K562 (cell line): ENCODE results near the gene ZNF335. TPM values are rescaled to one million over a fixed set of nuclear protein-coding genes. Genes with fewer than 3 reads are reported as not detected.

Experiments
- AFF4 ChIP-seq: sonication (generic); formaldehyde crosslinking; IDR thresholded peaks from 2 replicates; pipeline ENCODE4 v1.8.0; 2023; ENCODE audit warnings: mild to moderate bottlenecking, missing genetic modification reagents
- BACH1 ChIP-seq: fragments of 200-800 bp; sonication (Bioruptor generic); IDR thresholded peaks from 2 replicates; pipeline ENCODE4 v1.6.1; 2016; ENCODE audit warnings: missing genetic modification characterization, missing compliant biosample characterization
- CBX3 ChIP-seq, 2 experiments: IDR thresholded peaks; 1 replicate in 1 of 2; 2 replicates in 1 of 2; pipeline ENCODE4 v1.6.1; 2012; ENCODE audit warnings: inconsistent platforms in 2 of 2, low read length in 2 of 2, borderline replicate concordance in 1 of 2, control low read depth in 1 of 2
- EP400 ChIP-seq: fragments of 450-650 bp; IDR thresholded peaks from 2 replicates; pipeline ENCODE4 v1.6.1; 2017; ENCODE audit warnings: antibody characterized with exemption, mild to moderate bottlenecking, moderate library complexity
- HNRNPUL1 ChIP-seq: fragments of 200-400 bp; formaldehyde crosslinking; IDR thresholded peaks from 2 replicates; pipeline ENCODE4 v1.6.1; 2017; ENCODE audit warnings: low read length
- IRF9 ChIP-seq: fragments of 450-650 bp; IDR thresholded peaks from 2 replicates; pipeline ENCODE4 v1.6.1; 2016; ENCODE audit warnings: missing biosample characterization, missing genetic modification characterization
- KAT7 ChIP-seq: sonication (generic); formaldehyde crosslinking; IDR thresholded peaks from 2 replicates; pipeline ENCODE4 v1.8.0; 2022; ENCODE audit warnings: missing genetic modification reagents, mild to moderate bottlenecking, borderline replicate concordance
- KDM2B ChIP-seq: fragments of 250-450 bp; sonication (Bioruptor Pico); IDR thresholded peaks from 2 replicates; pipeline ENCODE4 v1.8.0; 2021; ENCODE audit warnings: mild to moderate bottlenecking, moderate library complexity
- MCM2 ChIP-seq: fragments of 450-650 bp; IDR thresholded peaks from 2 replicates; pipeline ENCODE4 v1.6.1; 2017; ENCODE audit warnings: low read depth, mild to moderate bottlenecking
- MIER1 ChIP-seq: fragments of 450-650 bp; IDR thresholded peaks from 2 replicates; pipeline ENCODE4 v1.6.1; 2016; ENCODE audit warnings: antibody characterized with exemption, mild to moderate bottlenecking, low read depth
- MYBL2 ChIP-seq, 2 experiments: fragments of 450-650 bp in 1 of 2; sonication (generic) in 1 of 2; formaldehyde crosslinking in 1 of 2; IDR thresholded peaks; 2 replicates each; pipeline versions ENCODE4 v1.6.1 to v1.8.1; 2017 to 2022; ENCODE audit warnings: borderline replicate concordance in 1 of 2, inconsistent platforms in 1 of 2, low read depth in 1 of 2, mild to moderate bottlenecking in 1 of 2, missing genetic modification reagents in 1 of 2, moderate library complexity in 1 of 2
- NCOA1 ChIP-seq: fragments of 450-650 bp; IDR thresholded peaks from 2 replicates; pipeline ENCODE4 v1.6.1; 2016; ENCODE audit warnings: low read depth
- PTTG1 ChIP-seq: fragments of 450-650 bp; IDR thresholded peaks from 2 replicates; pipeline ENCODE4 v1.6.1; 2016; ENCODE audit warnings: low read depth, mild to moderate bottlenecking, missing genetic modification characterization, missing compliant biosample characterization
- XRCC3 ChIP-seq: fragments of 450-650 bp; IDR thresholded peaks from 2 replicates; pipeline ENCODE4 v1.6.1; 2017; ENCODE audit warnings: mild to moderate bottlenecking, moderate library complexity
- XRCC5 ChIP-seq: fragments of 200-400 bp; formaldehyde crosslinking; IDR thresholded peaks from 2 replicates; pipeline ENCODE4 v1.6.1; 2017; ENCODE audit warnings: low read depth, mild to moderate bottlenecking, low read length
- ZBTB17 ChIP-seq: fragments of 450-650 bp; formaldehyde crosslinking; IDR thresholded peaks from 2 replicates; pipeline ENCODE4 v1.4.0; 2020; ENCODE audit warnings: mild to moderate bottlenecking
- ZNF263 ChIP-seq: sonication (generic); formaldehyde crosslinking; IDR thresholded peaks from 2 replicates; pipeline ENCODE4 v1.8.0; 2022; ENCODE audit warnings: mild to moderate bottlenecking, missing genetic modification reagents, borderline replicate concordance
- ZNF764 ChIP-seq: fragments of 250-450 bp; sonication (Bioruptor Pico); IDR thresholded peaks from 2 replicates; pipeline ENCODE4 v1.4.0; 2020; ENCODE audit warnings: low read depth, mild to moderate bottlenecking, moderate library complexity
- ZNF79 ChIP-seq: fragments of 250-450 bp; sonication (Bioruptor Pico); IDR thresholded peaks from 2 replicates; pipeline ENCODE4 v1.4.0; 2020; ENCODE audit warnings: low read depth, mild to moderate bottlenecking, moderate library complexity
- polyA plus RNA-seq, 8 experiments: library from polyadenylated mRNA; depleted of rRNA in 4 of 8; stranded (reverse) in 5 of 8; unstranded in 3 of 8; fragments of >200 nt; fragmentation: Nextera tagmentation in 2 of 8; fragmentation: Illumina TruSeq in 1 of 8; extraction: Ambion mirVana in 2 of 8; extraction: Trizol in 1 of 8; gene quantifications; 2 replicates each; pipeline versions ENCODE4 v1.2.1 to v1.2.3, GENCODE V29; 2011 to 2014; ENCODE audit warnings: inconsistent platforms in 1 of 8, missing spikeins in 1 of 8
- total RNA-seq, 7 experiments: library from RNA; depleted of rRNA in 6 of 7; stranded (reverse); fragments of >200 nt in 6 of 7; fragmentation: Illumina TruSeq in 2 of 7; extraction: Trizol in 2 of 7; gene quantifications; 2 replicates each; pipeline versions ENCODE4 v1.2.1 to v1.2.3, GENCODE V29; 2011 to 2021; ENCODE audit warnings: low replicate concordance in 1 of 7

The ZNF335 gene
- total and polyA plus RNA-seq, 9 of the 15 experiments (the other 6 are each of a cell fraction or from before 2014, with no cell fraction given): 0.39 to 16.0 (median 7.6) TPM

GRCh38 chr20:45972500-45973183, 639 bp upstream of the ZNF335 start (continued):
- TF ChIP-seq HNRNPUL1 (no peak), ZBTB17 (CRISPR knock-in tag) (no peak), AFF4 (CRISPR knock-in tag) (no peak), XRCC5 (no peak), CBX3 (IDR thresholded peaks at IDR 0.05; ENCODE audit: borderline replicate concordance in 1 of 2, low read length in 2 of 2) (0 out of 3 replicates have a peak, but pooled peaks of 1 of the 2 experiments have one; percentile 6), ZNF263 (no peak), MIER1 (no peak), PTTG1 (tag) (no peak), ZNF79 (CRISPR knock-in tag) (no peak), KDM2B (CRISPR knock-in tag) (no peak), XRCC3 (no peak), IRF9 (tag) (no peak), EP400 (no peak), ZNF764 (CRISPR knock-in tag) (no peak), KAT7 (CRISPR knock-in tag) (no peak), NCOA1 (no peak), MYBL2 (IDR thresholded peaks at IDR 0.05; ENCODE audit: low read depth) (no peak), MYBL2 (CRISPR knock-in tag; IDR thresholded peaks at IDR 0.05; ENCODE audit: borderline replicate concordance) (no peak), BACH1 (tag) (peak; percentile 92), MCM2 (no peak)
